Astrocyte of the spinal cord (primary cell): Measurements from ENCODE around the gene SSNA1.

ENCODE experiments used
- DNase-seq: peaks from one replicate; pipeline ENCODE4 v3.0.0; 2011; ENCODE audit warnings: low read depth, low spot score
- H3K4me3 ChIP-seq: 2 replicates; pipeline ENCODE4 v1.5.1; 2011; ENCODE audit warnings: low read depth, mild to moderate bottlenecking, low read length, moderate library complexity
- CTCF ChIP-seq: IDR thresholded peaks from 2 replicates; pipeline ENCODE4 v1.5.1; 2012; ENCODE audit warnings: low read depth, mild to moderate bottlenecking, low read length, inconsistent platforms
- in situ Hi-C: cut with HindIII; loops from 2 replicates; pipeline ENCODE4 v1.10.0; 2017; ENCODE audit warnings: low sequenced_read_pairs

The SSNA1 gene

DNA sequence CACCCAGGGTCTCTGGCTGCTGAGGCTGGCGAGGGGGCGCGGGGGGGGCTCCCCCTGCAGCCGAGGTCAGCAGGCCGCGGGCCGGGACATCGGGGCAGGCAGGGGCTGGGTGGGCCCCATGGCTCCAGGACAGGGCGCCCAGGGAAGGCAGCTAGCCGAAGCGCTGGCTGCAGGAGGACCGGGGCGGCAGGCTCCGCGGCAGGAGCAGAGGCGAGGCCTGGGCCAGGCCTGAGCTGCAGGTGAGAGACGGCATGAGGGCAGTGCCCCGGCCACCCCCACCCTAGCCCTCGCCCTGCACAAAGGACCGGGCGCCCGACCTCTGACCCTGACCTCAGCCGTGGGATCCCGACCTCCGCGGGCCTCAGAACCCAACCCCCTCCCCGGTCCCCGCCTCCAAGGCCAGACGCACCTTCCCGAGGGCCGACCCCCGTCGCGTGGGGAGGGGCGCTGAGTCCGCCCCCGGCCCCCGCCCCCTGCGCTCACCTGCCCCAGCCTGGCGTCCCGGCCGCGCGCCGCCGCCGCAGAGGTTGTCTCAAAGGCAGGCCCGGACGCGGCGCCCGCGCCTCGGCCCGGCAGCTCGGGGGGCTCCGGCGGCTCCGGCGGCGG, 33.1 kb downstream of the SSNA1 start:
- H3K4me3 ChIP-seq, result peak overlapping the region; percentile 24
- no peak for DNase-seq
- no peak for TF ChIP-seq CTCF
- in situ Hi-C loops, result no loop called here

DNA sequence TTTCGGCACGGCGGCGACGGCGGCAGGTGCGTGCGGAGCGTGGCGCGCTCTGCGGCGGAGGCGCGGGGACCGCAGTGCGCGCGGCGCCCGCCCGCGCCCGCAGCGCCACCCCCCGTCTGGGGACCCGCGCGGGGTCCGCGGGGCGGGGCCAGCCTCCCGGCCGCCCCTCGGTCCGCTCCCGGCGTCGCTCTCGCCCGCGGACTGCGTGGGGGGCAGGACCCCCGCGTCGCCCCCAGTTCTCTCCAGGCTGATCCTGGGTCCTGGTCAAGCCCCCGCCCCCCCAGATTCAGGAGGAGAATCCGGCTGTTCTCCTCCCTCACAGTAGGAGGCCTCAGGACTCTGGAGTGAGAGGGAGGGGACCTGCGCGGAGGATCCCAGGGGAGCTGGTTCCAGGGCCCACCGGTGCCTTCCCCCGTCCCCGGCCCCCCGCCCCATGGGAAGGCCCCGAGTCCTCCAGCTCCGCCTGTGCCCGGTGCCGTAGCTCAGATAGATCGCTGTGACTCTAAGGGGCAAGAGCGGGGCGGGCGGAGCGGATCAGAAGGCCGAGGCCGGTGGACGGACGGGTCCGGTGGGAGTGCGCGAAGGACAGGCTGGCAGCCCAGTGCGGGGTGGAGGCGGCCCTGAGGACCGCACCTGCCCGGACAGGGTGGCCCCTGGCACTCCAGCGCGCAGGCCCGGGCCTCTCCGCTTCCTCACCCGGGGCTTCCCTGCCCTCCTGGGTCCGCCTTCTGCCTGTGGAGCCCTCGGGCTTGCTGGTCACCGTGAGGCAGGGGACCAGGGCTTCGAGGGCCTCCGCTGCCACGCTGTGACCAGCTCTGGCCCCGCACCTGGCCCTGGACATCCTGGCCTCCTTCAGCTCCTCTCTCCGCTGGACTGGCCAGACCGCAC, 34.0 kb downstream of the SSNA1 start, which contains the start of gene RNF208:
Gene RNF208 (minus strand): TSS at position 51 of the 888 bp plus-strand sequence. CDS start 1,028 bp downstream, outside the sequence.
- in situ Hi-C loops, result no loop called here
- DNase-seq, result no peak
- no peak for TF ChIP-seq CTCF
- peak within 1 kb of the TSS; percentile 64 for H3K4me3 ChIP-seq

DNA sequence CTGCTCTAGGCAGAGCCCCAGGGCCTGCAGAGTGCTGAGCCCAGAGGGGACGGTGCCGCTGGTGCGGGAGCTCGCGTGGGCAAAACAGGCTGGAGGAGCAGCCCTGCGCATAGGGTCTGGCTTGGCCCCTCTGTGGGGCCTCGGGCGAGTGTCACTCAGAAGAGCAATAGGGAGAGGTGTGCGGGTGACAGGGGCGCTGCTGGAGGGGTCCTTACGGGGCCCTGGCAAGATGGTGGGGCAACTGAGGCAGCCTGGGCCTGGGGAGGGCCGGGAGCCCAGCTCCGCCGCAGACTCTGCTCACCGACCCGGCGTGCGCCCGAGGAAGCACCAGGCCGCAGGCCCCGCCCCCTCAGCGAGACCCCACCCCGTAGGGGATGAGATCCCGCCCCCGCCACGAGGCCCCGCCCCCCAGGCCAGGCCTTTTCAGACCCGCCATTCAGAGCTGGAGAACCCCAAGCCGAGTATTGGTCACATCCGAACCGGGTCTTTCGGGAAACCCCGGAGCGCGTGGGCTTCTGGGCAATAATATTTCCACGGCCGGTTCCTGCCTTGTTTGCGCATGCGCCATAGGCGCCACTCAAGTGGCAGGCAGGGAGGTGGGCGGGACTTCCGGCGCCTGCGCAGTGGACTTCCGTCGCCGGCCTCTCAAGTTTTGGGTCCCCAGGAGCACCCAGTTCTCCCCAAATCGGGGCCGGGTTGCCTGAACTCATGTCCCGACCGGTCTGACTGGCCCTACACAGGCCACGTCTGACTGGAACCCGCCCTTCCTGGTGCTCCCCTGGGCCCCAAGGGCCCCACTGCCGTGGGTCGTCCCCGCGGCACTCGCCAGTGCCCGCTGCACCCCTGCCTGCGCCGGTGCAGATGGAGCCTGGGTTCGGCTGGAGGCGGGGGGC, 34.8 kb downstream of the SSNA1 start:
- TF ChIP-seq CTCF, result no peak
- in situ Hi-C loops, result no loop called here
- peak overlapping the region; percentile 64 for H3K4me3 ChIP-seq
- DNase-seq, result peak; percentile 99

DNA sequence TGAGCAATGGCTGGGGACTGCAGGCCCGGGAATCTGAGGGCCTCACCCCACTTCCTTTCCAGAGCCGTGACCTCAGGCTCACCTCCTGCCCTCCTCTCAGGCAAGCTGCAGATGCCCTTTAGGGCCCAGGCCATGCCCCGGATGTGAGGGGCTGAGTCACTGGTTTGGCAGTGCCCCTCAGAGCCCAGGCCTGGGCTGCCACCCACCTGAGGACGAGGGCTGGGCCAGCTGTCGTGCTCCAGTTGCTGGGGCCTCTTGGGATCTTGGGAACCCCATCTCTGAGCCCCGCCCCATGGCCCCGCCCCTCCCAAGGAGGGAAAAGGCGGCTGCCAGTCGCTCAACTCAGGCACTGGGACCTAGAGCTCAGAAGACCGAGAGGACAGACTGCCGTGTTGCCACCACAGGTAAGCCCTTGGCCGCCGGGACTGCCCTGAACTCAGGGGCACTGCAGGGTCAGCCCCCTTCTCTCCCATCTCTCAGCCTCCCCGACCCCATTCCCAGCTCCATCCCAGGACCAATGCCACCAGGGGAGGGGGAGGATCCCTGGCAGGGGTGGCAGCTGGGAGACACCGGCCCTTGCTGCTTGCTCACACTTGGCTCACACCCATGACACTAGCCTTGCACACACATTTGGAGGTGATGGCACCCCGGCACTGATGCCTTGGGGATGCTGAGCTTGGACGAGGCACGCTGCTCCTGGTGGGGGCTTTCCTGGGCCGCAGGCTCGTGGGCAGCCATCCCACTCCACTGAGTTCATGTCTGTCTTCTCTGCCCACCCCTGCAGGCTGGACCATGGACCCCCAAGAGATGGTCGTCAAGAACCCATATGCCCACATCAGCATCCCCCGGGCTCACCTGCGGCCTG, 36.6 kb downstream of the SSNA1 start, which contains the start of gene CYSRT1:
Gene CYSRT1 (plus strand): TSS at position 345 of the 865 bp plus-strand sequence. CDS start 448 bp downstream, at position 793.
- TF ChIP-seq CTCF, result no peak
- DNase-seq, result no peak
- H3K4me3 ChIP-seq, result peak within 1 kb of the TSS; percentile 64
- in situ Hi-C loops, result no loop called here

- H3K4me3 ChIP-seq, result no peak overlapping the region
- no peak for TF ChIP-seq CTCF
- DNase-seq, result no peak
- in situ Hi-C loops, result no loop called here
Measured at GRCh38 chr9:137225699-137226331, 37.3 kb downstream of the SSNA1 start.
